Skin epidermis (tissue), 12 donors: ENCODE data around the gene PRR18.
A peak's percentile ranks its signal among the peaks of the same experiment; 100 is the strongest.

ENCODE experiments used
- H3K27ac ChIP-seq, 21 experiments: fragments of 200-600 bp; sonication (generic) in 11 of 21; one replicate each; pipeline ENCODE4 v1.5.0; 2020; ENCODE audit warnings: mild to moderate bottlenecking in 3 of 21, inconsistent platforms in 2 of 21, moderate library complexity in 2 of 21
- H3K4me3 ChIP-seq, 7 experiments: fragments of 200-600 bp; sonication (generic) in 2 of 7; one replicate each; pipeline ENCODE4 v1.5.0; 2020; ENCODE audit warnings: inconsistent platforms in 2 of 7, mild to moderate bottlenecking in 2 of 7, moderate library complexity in 1 of 7

PRR18 gene

DNA sequence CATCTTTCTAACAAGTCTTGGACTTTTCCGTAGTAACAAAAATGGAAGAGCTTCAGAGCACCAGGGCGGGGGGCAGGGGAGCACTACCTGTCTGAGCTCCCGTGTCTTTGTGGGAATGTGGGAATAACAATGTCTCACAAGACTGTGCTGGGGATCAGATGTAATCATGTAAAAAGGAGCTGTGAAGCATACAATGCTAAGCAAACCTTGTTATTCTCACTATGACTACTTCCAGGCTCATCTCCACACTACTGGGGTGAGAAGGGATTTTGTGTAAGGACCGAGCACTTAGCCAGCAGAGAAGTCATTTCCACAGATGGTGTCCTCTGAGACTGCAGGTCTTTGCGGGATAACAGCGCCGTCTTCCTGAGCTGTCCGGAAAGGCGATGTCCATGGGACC lies 27.1 kb downstream of the PRR18 start:
- H3K4me3 ChIP-seq = no peak overlapping the region

GRCh38 chr6:166279393-166279679 lies 28.9 kb downstream of the PRR18 start:
- no peak overlapping the region for H3K4me3 ChIP-seq
- H3K27ac ChIP-seq = no peak overlapping the region

More for the DNA sequence above, 27.1 kb downstream of the PRR18 start:
- no peak overlapping the region for H3K27ac ChIP-seq

DNA sequence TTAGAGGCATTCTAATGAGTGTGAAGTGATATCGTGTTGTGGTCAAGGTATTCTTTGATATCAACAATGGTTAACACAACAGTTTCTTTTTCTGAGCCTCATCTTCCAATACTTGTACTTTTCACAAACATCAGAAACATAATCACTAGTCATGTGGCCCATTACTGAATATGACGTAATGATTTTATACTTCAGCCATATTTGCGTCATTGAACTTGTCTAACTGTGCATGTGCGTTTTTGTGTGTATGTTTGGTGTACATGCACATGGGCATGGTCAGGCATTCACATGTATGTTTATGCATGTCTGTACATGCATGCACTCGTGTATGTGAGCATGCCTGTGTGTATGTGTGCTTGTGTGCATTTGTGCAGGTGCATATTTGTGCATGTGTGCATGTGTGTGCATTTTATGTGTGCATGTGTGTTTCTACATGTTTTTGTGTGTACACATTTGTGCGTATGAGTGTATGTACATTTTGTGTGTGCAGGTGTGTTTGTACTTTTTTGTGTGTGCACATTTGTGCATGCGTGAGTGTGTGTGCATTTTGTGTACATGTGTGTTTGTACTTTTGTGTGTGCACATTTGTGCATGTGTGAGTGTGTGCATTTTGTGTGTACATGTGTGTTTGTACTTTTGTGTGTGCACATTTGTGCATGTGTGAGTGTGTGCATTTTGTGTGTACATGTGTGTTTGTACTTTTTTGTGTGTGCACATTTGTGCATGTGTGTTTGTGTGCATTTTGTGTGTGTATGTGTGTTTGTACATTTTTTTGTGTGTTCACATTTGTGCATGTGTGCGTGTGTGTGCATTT lies 29.4 kb downstream of the PRR18 start:
- no peak overlapping the region for H3K4me3 ChIP-seq
- no peak overlapping the region for H3K27ac ChIP-seq

GRCh38 chr6:166277892-166278578 lies 30.2 kb downstream of the PRR18 start:
- no peak overlapping the region for H3K4me3 ChIP-seq
- no peak overlapping the region for H3K27ac ChIP-seq

- Histone ChIP-seq H3K27ac (no peak overlapping the region), H3K4me3 (no peak overlapping the region)
Measured at GRCh38 chr6:166277018-166277417, 31.2 kb downstream of the PRR18 start.

DNA sequence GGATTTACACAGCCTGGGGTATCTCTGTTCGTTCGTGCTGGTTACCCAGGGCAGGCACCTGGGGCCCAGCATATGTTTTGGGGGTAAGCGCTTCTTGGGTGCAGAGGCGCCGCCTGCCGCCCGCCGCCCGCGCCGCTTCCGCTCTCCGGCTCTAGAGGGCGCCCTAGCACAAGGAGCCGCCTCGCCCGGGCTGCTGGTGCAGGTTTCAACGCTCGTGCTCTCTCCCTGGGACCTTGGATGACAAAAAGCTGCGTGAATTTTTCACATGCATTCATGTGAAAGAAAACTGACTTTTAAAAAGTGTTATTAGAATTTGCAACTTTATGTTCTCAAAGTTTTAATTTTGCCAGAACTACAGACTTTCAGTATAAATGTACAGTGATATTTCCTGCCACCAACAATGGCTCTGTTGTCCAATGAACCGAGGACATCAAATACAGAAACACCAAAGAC lies 32.5 kb downstream of the PRR18 start:
- Histone ChIP-seq H3K27ac (no peak overlapping the region), H3K4me3 (no peak overlapping the region)

GRCh38 chr6:166274739-166275370 lies 33.3 kb downstream of the PRR18 start:
- Histone ChIP-seq H3K27ac (no peak overlapping the region), H3K4me3 (no peak overlapping the region)

GRCh38 chr6:166274163-166274562 lies 34.0 kb downstream of the PRR18 start:
- H3K4me3 ChIP-seq = no peak overlapping the region
- no peak overlapping the region for H3K27ac ChIP-seq

DNA sequence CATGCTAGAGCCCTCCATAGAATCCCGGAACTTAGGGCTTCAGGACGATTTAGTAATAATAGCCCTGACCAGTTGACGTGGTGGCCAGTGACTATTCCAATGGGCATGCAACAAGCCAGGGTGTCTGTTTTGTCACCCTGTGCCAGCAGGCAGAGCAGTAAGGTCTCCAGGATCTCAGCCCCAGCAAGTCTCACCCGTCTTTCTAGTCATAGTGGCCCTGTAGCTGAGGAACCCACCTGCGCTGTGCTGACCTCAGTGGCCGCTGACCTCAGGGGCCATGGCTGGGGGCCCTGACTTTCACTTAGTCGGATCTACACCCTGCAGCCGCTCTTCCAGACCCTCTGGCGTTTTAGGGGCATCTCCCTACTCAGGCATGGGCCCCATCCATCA lies 36.8 kb downstream of the PRR18 start:
- no peak overlapping the region for H3K27ac ChIP-seq
- no peak overlapping the region for H3K4me3 ChIP-seq

GRCh38 chr6:166270706-166271375 lies 37.4 kb downstream of the PRR18 start:
- Histone ChIP-seq H3K27ac (no peak overlapping the region), H3K4me3 (no peak overlapping the region)

GRCh38 chr6:166269301-166270039 lies 38.7 kb downstream of the PRR18 start:
- H3K27ac ChIP-seq = no peak overlapping the region
- no peak overlapping the region for H3K4me3 ChIP-seq

DNA sequence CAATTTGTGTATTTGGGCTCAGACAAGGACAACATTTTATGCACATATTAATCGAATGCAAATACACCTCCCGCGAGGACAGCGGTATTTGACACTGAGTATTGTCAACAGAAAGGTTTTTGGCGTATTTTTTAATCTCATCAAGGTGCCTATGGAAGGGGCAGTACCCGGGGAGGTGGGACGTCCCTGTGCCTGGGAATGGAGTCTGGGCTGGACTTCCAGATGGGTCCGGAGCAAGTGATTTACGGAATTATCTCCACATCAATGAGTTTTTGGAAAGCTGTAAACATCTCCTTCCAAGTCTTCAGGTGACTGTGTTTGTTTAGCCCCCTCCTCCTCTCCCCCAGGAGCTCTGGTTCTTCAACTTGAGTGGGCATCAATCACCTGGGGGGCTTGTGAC lies 39.8 kb downstream of the PRR18 start:
- Histone ChIP-seq H3K27ac (no peak overlapping the region), H3K4me3 (no peak overlapping the region)

DNA sequence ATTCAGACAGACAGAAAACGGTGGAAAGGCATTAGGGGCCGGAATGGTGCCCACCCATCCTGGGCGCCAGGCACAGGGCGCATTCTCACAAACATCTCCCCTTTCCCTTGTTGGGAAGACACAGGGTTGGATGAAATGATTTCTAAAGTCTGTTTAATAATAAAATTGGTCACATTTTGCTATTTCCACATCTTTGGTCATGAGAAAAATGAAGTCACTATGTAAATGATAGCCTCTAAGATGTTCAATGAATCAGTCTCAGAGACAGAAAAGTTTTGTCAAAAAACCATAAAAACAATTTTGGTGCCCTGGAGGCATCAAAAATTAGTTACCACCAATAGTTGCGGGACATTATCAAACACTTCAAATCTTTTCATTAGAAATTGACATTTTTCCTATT lies 40.7 kb downstream of the PRR18 start:
- H3K4me3 ChIP-seq = no peak overlapping the region
- H3K27ac ChIP-seq = no peak overlapping the region

DNA sequence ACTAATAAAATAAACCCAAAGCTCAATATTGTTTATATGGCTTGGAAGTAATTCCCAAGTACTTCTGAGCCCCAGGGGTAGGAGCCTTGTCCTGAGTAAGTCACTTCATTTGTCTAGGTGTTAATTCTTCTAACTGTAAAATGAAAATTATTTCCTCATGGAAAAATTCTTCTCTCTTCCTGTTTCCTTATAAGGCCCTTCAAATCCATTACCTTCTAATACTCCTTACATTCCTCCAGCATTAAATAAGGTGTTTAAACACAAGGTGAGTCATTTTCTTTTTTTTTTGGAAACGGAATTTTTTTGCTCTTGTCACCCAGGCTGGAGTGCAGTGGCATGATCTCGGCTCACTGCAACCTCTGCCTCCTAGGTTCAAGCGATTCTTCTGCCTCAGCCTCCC lies 41.9 kb downstream of the PRR18 start:
- Histone ChIP-seq H3K27ac (no peak overlapping the region), H3K4me3 (no peak overlapping the region)

DNA sequence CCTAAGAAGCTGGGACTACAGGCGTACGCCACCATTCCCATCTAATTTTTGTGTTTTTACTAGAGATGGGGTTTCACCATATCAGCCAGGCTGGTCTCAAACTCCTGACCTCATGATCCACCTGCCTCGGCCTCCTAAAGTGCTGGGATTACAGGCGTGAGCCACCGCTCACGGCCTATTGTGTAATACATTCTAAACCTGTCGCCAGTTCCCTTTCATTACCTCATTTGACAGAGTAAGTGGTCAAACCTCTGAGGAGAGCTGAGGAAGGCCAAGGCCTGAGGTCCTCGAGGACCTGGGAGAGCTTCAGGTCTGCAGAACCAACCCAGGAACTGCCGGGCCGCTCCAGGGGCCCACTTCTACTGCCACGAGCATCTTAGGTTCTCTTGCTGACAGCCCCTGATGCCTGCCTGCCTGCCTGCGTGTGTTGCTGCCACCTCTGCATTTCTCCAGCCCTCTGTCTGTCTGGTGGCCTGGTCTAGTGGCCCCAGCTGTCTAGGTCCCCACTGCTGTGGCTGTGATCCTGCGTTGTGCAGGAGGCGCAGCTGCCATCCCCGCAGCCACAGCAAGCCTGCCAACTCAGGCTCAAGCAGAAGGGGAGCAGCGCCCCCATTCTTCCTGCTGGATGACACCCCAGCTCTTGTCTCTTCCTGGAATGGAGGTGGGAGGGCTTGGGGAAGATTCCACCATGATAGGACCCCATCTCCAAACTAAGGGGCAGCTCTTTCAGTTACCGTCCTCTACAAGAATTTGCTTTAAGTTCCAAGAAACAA lies 45.3 kb downstream of the PRR18 start:
- Histone ChIP-seq H3K27ac (no peak overlapping the region), H3K4me3 (no peak overlapping the region)

- Histone ChIP-seq H3K4me3 (no peak overlapping the region), H3K27ac (peak overlapping the region in 15 of 21 experiments; percentile 13 to 86 (median 66))
Measured at GRCh38 chr6:166259296-166259977, 48.8 kb downstream of the PRR18 start.

GRCh38 chr6:166258854-166259276 lies 49.3 kb downstream of the PRR18 start:
- Histone ChIP-seq H3K27ac (peak overlapping the region in 15 of 21 experiments; percentile 34 to 86 (median 70)), H3K4me3 (no peak overlapping the region)

DNA sequence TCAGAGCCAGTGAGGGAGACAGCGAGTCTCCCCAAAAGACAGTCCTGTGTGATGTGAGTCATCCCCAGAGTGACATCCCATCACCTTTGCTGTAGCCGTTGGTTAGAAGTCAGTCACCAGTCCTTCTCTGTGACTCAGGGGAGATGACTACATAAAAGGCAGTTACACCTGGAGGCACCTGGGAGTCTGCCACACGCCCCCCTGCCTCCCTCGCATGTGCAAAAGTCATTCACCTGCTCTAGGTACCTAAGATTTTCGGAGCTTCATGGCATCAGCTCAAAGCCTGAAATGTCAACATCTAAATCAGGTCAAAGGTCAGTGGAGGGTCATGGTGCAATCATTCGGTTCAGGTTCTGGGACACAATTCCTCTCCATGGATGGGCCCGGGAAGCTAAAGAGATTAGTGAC lies 50.3 kb downstream of the PRR18 start:
- Histone ChIP-seq H3K4me3 (no peak overlapping the region), H3K27ac (peak overlapping the region in 10 of 21 experiments; percentile 52 to 86 (median 74))
